Stimulated activated CD8-positive, alpha-beta memory T cell treated with anti-CD3 and anti-CD28 coated beads, Interleukin-2, amount 100 ng/mL, for 1 hour (primary cell): ENCODE measurements around the gene ZNF609.

Experiments
- DNase-seq, 2 donors: peaks; one replicate each; pipeline ENCODE4 v3.0.0-alpha.2; 2020; ENCODE audit warnings: low read depth in 2 of 2

Gene ZNF609

GRCh38 chr15:64503640-64504039, 43.3 kb downstream of the ZNF609 start:
- no peak for DNase-seq

DNA sequence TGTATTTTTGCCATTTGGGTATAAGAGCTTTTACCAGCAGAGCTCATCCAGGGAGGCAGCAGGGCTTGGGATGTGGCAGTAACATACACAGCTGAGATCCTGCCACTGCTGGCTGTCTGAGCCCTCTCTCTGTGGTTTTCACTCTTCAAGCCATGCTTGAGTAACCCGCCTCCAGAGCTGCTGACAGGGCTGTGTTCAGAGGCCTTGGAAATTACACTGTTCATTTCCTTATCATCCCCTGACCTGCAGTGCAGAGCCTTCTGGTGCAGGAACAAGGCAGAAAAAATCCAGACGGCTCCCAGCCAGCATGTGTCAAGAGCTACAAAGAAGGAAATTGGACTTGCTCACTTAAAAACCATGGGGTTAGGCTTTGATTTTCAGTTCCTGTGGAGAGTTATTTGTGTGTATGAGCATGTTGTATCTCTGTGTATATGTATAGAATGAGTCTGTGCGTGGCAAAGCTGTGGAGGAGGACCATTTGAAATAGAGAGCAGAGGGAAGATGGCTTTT, 47.0 kb downstream of the ZNF609 start:
- DNase-seq, result peak in 1 of 2 donors; percentile 4

DNA sequence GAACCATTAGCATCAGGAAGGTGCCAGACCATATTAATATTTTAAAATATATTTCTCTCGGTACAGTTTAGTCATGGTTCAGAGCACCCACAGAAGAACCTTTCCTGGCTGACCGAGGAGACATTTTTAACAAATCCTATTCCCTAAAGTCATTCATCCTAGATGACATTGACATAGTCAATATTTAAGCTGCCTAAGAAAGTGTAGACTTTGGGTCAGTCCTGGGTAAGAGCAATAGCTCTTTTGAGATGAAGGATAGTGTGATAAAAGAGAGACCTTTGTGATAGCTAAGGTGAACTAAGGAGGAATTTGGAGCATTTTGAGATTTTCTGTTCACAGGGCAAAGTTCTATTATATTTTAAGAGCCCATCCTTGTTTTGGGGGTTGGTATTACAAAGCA, 47.5 kb downstream of the ZNF609 start:
- DNase-seq, result no peak

DNA sequence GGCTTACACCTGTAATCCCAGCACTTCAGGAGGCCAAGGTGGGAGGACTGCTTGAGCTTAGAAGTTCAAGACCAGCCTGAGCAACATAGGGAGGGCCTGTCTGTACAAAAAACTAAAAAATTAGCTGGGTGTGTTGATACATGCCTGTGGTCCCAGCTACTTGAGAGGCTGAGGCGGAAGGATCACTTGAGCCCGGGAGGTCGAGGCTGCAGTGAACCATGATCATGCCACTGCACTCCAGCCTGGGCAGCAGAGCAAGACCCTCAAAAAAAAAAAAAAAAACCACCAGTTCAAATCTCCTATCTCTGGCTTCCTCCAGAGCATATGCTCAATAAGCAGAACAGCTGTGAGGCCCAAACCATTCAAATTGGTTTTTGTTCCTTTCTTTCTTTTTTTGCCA, 53.4 kb downstream of the ZNF609 start:
- DNase-seq, result no peak

DNA sequence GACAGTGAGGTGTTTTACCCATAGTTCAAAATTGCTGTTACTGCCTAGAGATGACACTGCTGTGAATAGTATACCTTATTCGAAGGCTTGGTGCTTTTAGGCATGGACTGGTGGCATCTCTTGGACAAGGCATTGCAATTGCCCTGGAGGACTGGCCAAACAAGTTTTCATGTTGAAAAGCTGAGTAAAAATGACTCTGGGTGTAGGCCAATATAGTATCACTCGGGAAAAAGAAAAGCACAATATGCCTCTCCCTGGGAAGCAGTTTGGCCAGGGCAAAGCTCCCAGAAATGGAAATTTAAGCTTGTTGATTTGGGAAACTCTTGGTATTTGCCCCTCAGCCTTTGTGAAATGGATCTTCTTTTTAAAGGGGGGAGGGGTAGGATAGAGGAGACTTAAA, 54.8 kb downstream of the ZNF609 start:
- no peak for DNase-seq

DNA sequence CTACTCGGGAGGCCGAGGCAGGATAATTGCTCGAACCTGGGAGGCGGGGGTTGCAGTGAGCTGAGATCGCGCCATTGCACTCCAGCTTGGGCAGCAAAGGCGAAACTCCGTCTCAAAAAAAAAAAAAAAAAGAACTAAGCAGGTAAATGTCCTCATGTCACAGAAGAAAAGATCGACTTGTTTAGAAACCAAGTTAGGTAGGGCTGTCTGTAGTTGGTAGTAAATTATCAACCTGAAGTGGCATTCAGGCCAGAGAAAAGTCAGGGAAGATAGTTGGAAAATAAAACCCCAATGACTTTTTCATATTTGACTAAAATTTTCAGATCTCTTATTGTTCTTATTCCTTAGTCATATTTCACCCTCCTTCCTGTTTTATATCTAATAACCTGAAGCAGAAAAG, 55.4 kb downstream of the ZNF609 start:
- DNase-seq, result no peak

GRCh38 chr15:64519897-64520296, 59.5 kb downstream of the ZNF609 start:
- no peak for DNase-seq

- no peak for DNase-seq
Measured at GRCh38 chr15:64521201-64521600, 60.8 kb downstream of the ZNF609 start.

DNA sequence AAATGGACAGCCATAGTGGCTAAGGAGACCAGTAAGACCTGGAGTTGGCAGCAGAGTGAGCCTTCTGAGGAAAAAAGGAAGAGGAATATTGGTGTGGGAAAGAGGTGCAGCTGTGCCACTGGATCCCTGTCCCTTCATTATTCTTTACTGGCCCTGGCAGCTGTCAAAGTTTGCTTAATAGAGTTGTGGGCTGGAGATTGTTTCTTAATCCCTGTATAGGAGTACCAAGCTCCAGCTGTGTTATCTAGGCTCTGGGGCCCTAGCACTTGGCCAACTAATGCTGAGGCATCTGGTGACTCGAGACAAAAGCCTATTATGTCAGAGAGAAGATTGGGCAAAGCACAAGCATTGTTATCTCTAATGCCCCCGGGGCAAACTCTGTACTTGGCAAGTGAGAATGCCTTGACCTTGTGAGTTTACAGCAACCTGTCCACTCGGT, 61.4 kb downstream of the ZNF609 start:
- DNase-seq, result no peak

- no peak for DNase-seq
Measured at GRCh38 chr15:64522226-64522823, 61.9 kb downstream of the ZNF609 start.

GRCh38 chr15:64523240-64523639, 62.9 kb downstream of the ZNF609 start:
- DNase-seq, result no peak

DNA sequence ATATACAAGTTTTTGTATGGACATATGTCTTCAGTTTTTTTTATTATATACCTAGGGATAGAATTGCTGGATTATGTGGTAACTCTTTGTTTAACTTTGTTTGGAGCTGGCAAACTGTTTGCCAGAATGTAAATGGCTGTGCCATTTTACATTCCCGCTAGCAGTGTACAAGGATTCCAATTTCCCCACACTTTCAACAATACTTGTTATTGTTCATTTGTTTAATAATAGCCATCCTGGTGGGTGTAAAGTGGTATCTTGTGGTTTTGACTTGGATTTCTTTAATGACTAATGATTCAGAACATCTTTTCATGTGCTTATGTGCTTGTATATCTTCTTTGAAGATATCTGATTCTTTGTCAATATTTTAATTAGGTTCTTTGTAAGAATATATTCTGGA, 64.4 kb downstream of the ZNF609 start:
- no peak for DNase-seq

GRCh38 chr15:64525828-64526530, 65.6 kb downstream of the ZNF609 start:
- no peak for DNase-seq

- DNase-seq, result no peak
Measured at GRCh38 chr15:64527263-64527984, 67.0 kb downstream of the ZNF609 start.

- no peak for DNase-seq
Measured at GRCh38 chr15:64528871-64529270, 68.5 kb downstream of the ZNF609 start.

- no peak for DNase-seq
Measured at GRCh38 chr15:64530472-64530871, 70.1 kb downstream of the ZNF609 start.

DNA sequence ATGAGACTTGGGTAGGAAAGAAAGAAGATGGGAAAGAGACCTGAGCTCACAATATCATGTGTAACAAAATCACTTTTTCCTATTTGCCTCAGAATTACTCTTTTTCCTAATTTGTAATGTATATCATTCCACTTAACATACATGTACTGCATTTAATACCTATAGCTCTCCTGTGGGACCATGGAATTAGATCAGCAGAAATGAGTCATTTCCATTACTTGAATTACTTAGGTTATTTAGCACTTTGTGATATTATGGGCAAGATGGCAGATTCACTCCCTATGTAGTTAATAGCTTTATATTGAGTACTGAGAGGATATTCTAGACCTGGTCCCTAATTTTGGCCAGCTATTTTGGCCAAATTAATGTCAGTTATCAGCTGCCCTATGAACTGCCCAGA, 70.5 kb downstream of the ZNF609 start:
- DNase-seq, result no peak

GRCh38 chr15:64532521-64533315, 72.3 kb downstream of the ZNF609 start:
- no peak for DNase-seq

DNA sequence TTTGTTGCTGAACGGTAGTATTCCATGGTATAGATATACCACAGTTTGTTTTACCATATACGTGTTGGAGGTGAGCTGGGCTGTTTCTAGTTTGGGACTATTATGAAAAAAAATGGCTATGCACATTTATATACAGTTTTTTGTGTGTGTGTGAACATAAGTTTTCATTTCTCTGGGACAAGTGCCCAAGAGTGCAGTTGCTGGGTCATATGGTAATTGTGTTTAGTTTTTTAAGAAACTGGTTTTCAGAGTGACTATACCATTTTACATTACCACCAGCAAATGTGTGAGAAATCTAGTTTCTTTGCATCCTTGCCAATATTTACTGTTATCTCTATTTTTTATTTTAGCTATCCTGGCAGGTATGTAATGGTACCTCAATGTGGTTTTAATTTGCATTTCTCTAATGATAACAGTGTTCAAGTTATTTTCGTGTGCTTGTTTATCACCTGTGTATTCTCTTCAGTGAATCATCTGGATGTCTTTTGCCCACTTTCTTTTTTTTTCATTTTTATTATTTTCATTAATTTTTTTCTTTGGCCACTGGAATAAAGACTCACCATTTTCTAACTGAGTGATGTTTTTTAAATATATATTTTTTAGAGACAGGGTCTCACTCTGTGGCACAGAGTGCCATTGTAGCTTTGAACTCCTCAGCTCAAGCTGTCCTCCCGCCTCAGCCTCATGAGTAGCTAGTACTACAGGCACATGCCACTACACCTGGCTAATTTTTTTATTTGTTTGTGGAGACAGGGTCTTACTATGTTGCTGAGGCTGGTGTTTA, 75.3 kb downstream of the ZNF609 start:
- no peak for DNase-seq

- DNase-seq, result no peak
Measured at GRCh38 chr15:64536244-64536836, 76.0 kb downstream of the ZNF609 start.

- no peak for DNase-seq
Measured at GRCh38 chr15:64542091-64542490, 81.7 kb downstream of the ZNF609 start.
